Tibial artery (tissue), 4 donors: ENCODE results near the gene NDUFA11.
"Not testable (repeated sequence)": the region's sequence is repeated elsewhere in the genome, so short reads cannot be mapped to it uniquely, and the experiment has no call there.

Experiments used
- DNase-seq, 2 donors: peaks; one replicate each; pipeline ENCODE4 v3.0.0-alpha.2; 2019
- H3K27ac ChIP-seq, 2 donors: fragments of 200-600 bp; sonication (generic) in 1 of 2; 1 replicate in 1 of 2; 2 replicates in 1 of 2; pipeline ENCODE4 v1.5.1; 2018 to 2019; ENCODE audit warnings: mild to moderate bottlenecking in 1 of 2
- H3K27me3 ChIP-seq, 2 donors: fragments of 200-600 bp; sonication (generic) in 1 of 2; one replicate each; pipeline versions ENCODE4 v1.5.1 to v1.6.0; 2016 to 2019
- H3K36me3 ChIP-seq, 3 donors: fragments of 200-600 bp; sonication (generic) in 2 of 3; one replicate each; pipeline ENCODE4 v1.5.1; 2016 to 2019; ENCODE audit warnings: mild to moderate bottlenecking in 2 of 3
- H3K4me1 ChIP-seq, 4 donors: fragments of 200-600 bp; sonication (generic) in 2 of 4; 1 replicate in 3 of 4; 2 replicates in 1 of 4; pipeline ENCODE4 v1.5.1; 2016 to 2019
- H3K4me3 ChIP-seq, 2 donors: fragments of 200-600 bp; sonication (generic) in 1 of 2; 1 replicate in 1 of 2; 2 replicates in 1 of 2; pipeline ENCODE4 v1.5.1; 2018 to 2019; ENCODE audit warnings: mild to moderate bottlenecking in 2 of 2
- H3K9me3 ChIP-seq, 3 donors: fragments of 200-600 bp; sonication (generic) in 1 of 3; one replicate each; pipeline ENCODE4 v1.5.1; 2016 to 2019
- CTCF ChIP-seq, 2 experiments: fragments of 200-600 bp in 1 of 2; fragments of 450-650 bp in 1 of 2; IDR thresholded peaks; one replicate each; pipeline ENCODE4 v1.5.1; 2017 to 2019; ENCODE audit warnings: antibody characterized with exemption in 2 of 2, mild to moderate bottlenecking in 1 of 2, moderate library complexity in 1 of 2
- intact Hi-C: fragments of 100-400 bp; cut with DNase I; formaldehyde crosslinking; loops from one replicate; pipeline ENCODE4 v1.15.0; 2023; ENCODE audit warnings: low total_unique reads

NDUFA11 gene

GRCh38 chr19:5863030-5863665, 40.4 kb downstream of the NDUFA11 start:
- H3K27ac ChIP-seq = no peak overlapping the region
- DNase-seq = no peak
- no peak overlapping the region for H3K4me3 ChIP-seq
- H3K36me3 ChIP-seq = no peaks in the 10 kb centered on the region
- H3K9me3 ChIP-seq = no peaks in the 10 kb centered on the region
- peaks cover 0 to 60% of the 10 kb centered on the region in 2 donors for H3K27me3 ChIP-seq
- TF ChIP-seq CTCF (IDR thresholded peaks at IDR 0.05) = no peak
- no peaks in the 10 kb centered on the region for H3K4me1 ChIP-seq
- intact Hi-C loops = no loop called here

- intact Hi-C loops = no loop called here
- DNase-seq = no peak
These were observed 46.1 kb downstream of the NDUFA11 start for GRCh38 chr19:5857203-5858081.

GRCh38 chr19:5855151-5855550, 48.4 kb downstream of the NDUFA11 start:
- intact Hi-C loops, H3K27ac ChIP-seq, H3K4me3 ChIP-seq, H3K4me1 ChIP-seq, DNase-seq, H3K9me3 ChIP-seq, H3K36me3 ChIP-seq: not testable (repeated sequence)
- peaks cover 0 to 12% of the 10 kb centered on the region in 2 donors for H3K27me3 ChIP-seq

More at GRCh38 chr19:5857203-5858081, 46.1 kb downstream of the NDUFA11 start:
- no peaks in the 10 kb centered on the region for H3K36me3 ChIP-seq
- no peaks in the 10 kb centered on the region for H3K4me1 ChIP-seq
- H3K4me3 ChIP-seq = no peak overlapping the region
- no peaks in the 10 kb centered on the region for H3K9me3 ChIP-seq
- no peak for TF ChIP-seq CTCF (IDR thresholded peaks at IDR 0.05)
- peaks cover 0 to 10% of the 10 kb centered on the region in 2 donors for H3K27me3 ChIP-seq
- H3K27ac ChIP-seq = no peak overlapping the region

GRCh38 chr19:5854121-5854520, 49.5 kb downstream of the NDUFA11 start:
- H3K27ac ChIP-seq, H3K9me3 ChIP-seq, H3K4me1 ChIP-seq, H3K27me3 ChIP-seq, DNase-seq, H3K4me3 ChIP-seq, intact Hi-C loops, H3K36me3 ChIP-seq: not testable (repeated sequence)

GRCh38 chr19:5851302-5851701, 52.3 kb downstream of the NDUFA11 start, which contains the start of gene FUT3:
FUT3 (minus strand) TSS chr19:5851449.
- Histone ChIP-seq H3K4me1 (peaks cover 0 to 4% (median 0%) of the 10 kb centered on the region in 4 donors), H3K27me3 (peaks cover 0 to 10% of the 10 kb centered on the region in 2 donors), H3K27ac (no peak within 1 kb of the TSS), H3K4me3 (no peak within 1 kb of the TSS), H3K9me3 (no peaks in the 10 kb centered on the region), H3K36me3 (no peaks in the 10 kb centered on the region)
- no peak for DNase-seq
- no peak for TF ChIP-seq CTCF (IDR thresholded peaks at IDR 0.05)
- intact Hi-C loops = no loop called here

- no peaks in the 10 kb centered on the region for H3K36me3 ChIP-seq
- no peak overlapping the region for H3K4me3 ChIP-seq
- TF ChIP-seq CTCF (IDR thresholded peaks at IDR 0.05) = no peak
- no peak overlapping the region for H3K27ac ChIP-seq
- H3K4me1 ChIP-seq = peaks cover 0 to 4% (median 0%) of the 10 kb centered on the region in 4 donors
- no peaks in the 10 kb centered on the region for H3K9me3 ChIP-seq
- intact Hi-C loops = no loop called here
- peaks cover 0 to 11% of the 10 kb centered on the region in 2 donors for H3K27me3 ChIP-seq
- peak in 1 of 2 donors; percentile 28 for DNase-seq
These were observed 52.8 kb downstream of the NDUFA11 start for GRCh38 chr19:5850743-5851293.
